Suprapubic skin (tissue), 4 donors: Measurements from ENCODE around the gene FERMT2. TPM values are rescaled to one million over a fixed set of nuclear protein-coding genes. Genes with fewer than 3 reads are reported as not detected.

Source experiments
- DNase-seq, 2 donors: peaks; one replicate each; pipeline ENCODE4 v3.0.0-alpha.2; 2019; ENCODE audit warnings: low spot score in 2 of 2
- H3K27ac ChIP-seq: fragments of 200-600 bp; sonication (generic); one replicate; pipeline ENCODE4 v1.5.1; 2019
- H3K27me3 ChIP-seq: fragments of 200-600 bp; sonication (generic); one replicate; pipeline ENCODE4 v1.5.1; 2019
- H3K36me3 ChIP-seq: fragments of 200-600 bp; sonication (generic); one replicate; pipeline ENCODE4 v1.5.1; 2019
- H3K4me1 ChIP-seq: fragments of 200-600 bp; sonication (generic); one replicate; pipeline ENCODE4 v1.5.1; 2019
- H3K4me3 ChIP-seq: fragments of 200-600 bp; sonication (generic); one replicate; pipeline ENCODE4 v1.5.1; 2019; ENCODE audit warnings: mild to moderate bottlenecking
- H3K9me3 ChIP-seq: fragments of 200-600 bp; sonication (generic); one replicate; pipeline ENCODE4 v1.5.1; 2019
- CTCF ChIP-seq, 2 donors: fragments of 200-600 bp in 1 of 2; fragments of 450-650 bp in 1 of 2; sonication (generic) in 1 of 2; IDR thresholded peaks; one replicate each; pipeline ENCODE4 v1.5.1; 2016 to 2019; ENCODE audit warnings: antibody characterized with exemption in 2 of 2, mild to moderate bottlenecking in 1 of 2, moderate library complexity in 1 of 2
- EP300 ChIP-seq: sonication (generic); formaldehyde crosslinking; IDR thresholded peaks from one replicate; pipeline ENCODE4 v1.6.1; 2017; ENCODE audit warnings: antibody characterized with exemption
- POLR2A ChIP-seq, 2 donors: fragments of 450-650 bp; IDR thresholded peaks; one replicate each; pipeline ENCODE4 v1.6.1; 2017; ENCODE audit warnings: antibody characterized with exemption in 2 of 2, mild to moderate bottlenecking in 2 of 2, moderate library complexity in 2 of 2
- POLR2AphosphoS5 ChIP-seq, 3 donors: sonication (generic); formaldehyde crosslinking; IDR thresholded peaks; one replicate each; pipeline ENCODE4 v1.6.1; 2017; ENCODE audit warnings: antibody characterized with exemption in 3 of 3
- WGBS: methylation state at CpG from one replicate; pipeline ENCODE4 v1.1.5; 2018; 5-methylcytosine and 5-hydroxymethylcytosine counted together
- total RNA-seq, 4 donors: library from RNA; depleted of rRNA; stranded (reverse); fragments of >200 nt; gene quantifications; one replicate each; pipeline ENCODE4 v1.1.0, GENCODE V29; 2016

Gene FERMT2
- total RNA-seq, 4 donors from 2014 or later, result 9.1 to 17.7 (median 15.1) TPM

- DNase-seq, result no peak
- H3K27ac ChIP-seq, result no peak overlapping the region
- H3K4me3 ChIP-seq, result no peak overlapping the region
- H3K36me3 ChIP-seq, result no peaks in the 10 kb centered on the region
- H3K27me3 ChIP-seq, result no peaks in the 10 kb centered on the region
- H3K9me3 ChIP-seq, result peaks cover 6% of the 10 kb centered on the region
- no peaks in the 10 kb centered on the region for H3K4me1 ChIP-seq
- TF ChIP-seq CTCF (IDR thresholded peaks at IDR 0.05), result no peak
- no peak for TF ChIP-seq POLR2AphosphoS5 (IDR thresholded peaks at IDR 0.05)
- no peak for TF ChIP-seq EP300
- TF ChIP-seq POLR2A (IDR thresholded peaks at IDR 0.05), result no peak
Measured at GRCh38 chr14:52974406-52974805, 23.6 kb upstream of the FERMT2 start.

- 71% methylated on average over 4 of the region's 4 CpGs for WGBS
- H3K4me1 ChIP-seq, result peaks cover 9% of the 10 kb centered on the region
- H3K27me3 ChIP-seq, result no peaks in the 10 kb centered on the region
- no peaks in the 10 kb centered on the region for H3K36me3 ChIP-seq
- TF ChIP-seq CTCF (IDR thresholded peaks at IDR 0.05) (peak; percentile 53), EP300 (no peak)
- H3K4me3 ChIP-seq, result no peak overlapping the region
- peak overlapping the region; percentile 30 for H3K27ac ChIP-seq
- peak in 1 of 2 donors; percentile 72 for DNase-seq
- no peaks in the 10 kb centered on the region for H3K9me3 ChIP-seq
Measured at GRCh38 chr14:52961060-52961639, 10.3 kb upstream of the FERMT2 start.

GRCh38 chr14:52960627-52961026, 9.8 kb upstream of the FERMT2 start:
- 53% methylated on average over 3 of the region's 3 CpGs for WGBS
- TF ChIP-seq POLR2A (IDR thresholded peaks at IDR 0.05), result no peak
- no peak for TF ChIP-seq POLR2AphosphoS5 (IDR thresholded peaks at IDR 0.05)
- no peak for TF ChIP-seq CTCF (IDR thresholded peaks at IDR 0.05)
- no peak for TF ChIP-seq EP300
- Histone ChIP-seq H3K9me3 (no peaks in the 10 kb centered on the region), H3K4me3 (no peak overlapping the region), H3K4me1 (peaks cover 9% of the 10 kb centered on the region), H3K36me3 (no peaks in the 10 kb centered on the region), H3K27ac (peak overlapping the region; percentile 30), H3K27me3 (no peaks in the 10 kb centered on the region)
- DNase-seq, result no peak

GRCh38 chr14:52954346-52955214, 3.7 kb upstream of the FERMT2 start:
- Histone ChIP-seq H3K27me3 (peaks cover 2% of the 10 kb centered on the region), H3K27ac (no peak overlapping the region), H3K9me3 (no peaks in the 10 kb centered on the region), H3K4me1 (peaks cover 16% of the 10 kb centered on the region), H3K4me3 (no peak overlapping the region), H3K36me3 (no peaks in the 10 kb centered on the region)
- 81% methylated on average over 6 of the region's 6 CpGs for WGBS
- DNase-seq, result no peak
- TF ChIP-seq CTCF (IDR thresholded peaks at IDR 0.05), result no peak
- TF ChIP-seq EP300, result no peak
- TF ChIP-seq POLR2AphosphoS5 (IDR thresholded peaks at IDR 0.05), result no peak
- TF ChIP-seq POLR2A (IDR thresholded peaks at IDR 0.05), result no peak

GRCh38 chr14:52951681-52952554, 1.1 kb upstream of the FERMT2 start:
- no peaks in the 10 kb centered on the region for H3K9me3 ChIP-seq
- H3K27me3 ChIP-seq, result peaks cover 8% of the 10 kb centered on the region
- peaks cover 28% of the 10 kb centered on the region for H3K4me1 ChIP-seq
- WGBS, result 5% methylated on average over 15 of the region's 15 CpGs
- no peaks in the 10 kb centered on the region for H3K36me3 ChIP-seq
- peak overlapping the region; percentile 87 for H3K4me3 ChIP-seq
- H3K27ac ChIP-seq, result peak overlapping the region; percentile 97
- TF ChIP-seq POLR2AphosphoS5 (IDR thresholded peaks at IDR 0.05) (no peak), CTCF (IDR thresholded peaks at IDR 0.05) (peak in 1 of 2 donors; percentile 28), POLR2A (IDR thresholded peaks at IDR 0.05) (no peak)
- no peak for DNase-seq
